HG03521 (cell line): ENCODE data around the gene CRELD2.

Source experiments
- ATAC-seq: cut with Tn5 transposase; IDR thresholded peaks from one replicate; pipeline ENCODE4 v1.9.1; 2021; ENCODE audit warnings: mild to moderate bottlenecking, moderate library complexity; ENCODE audit not compliant: unreplicated experiment

Gene CRELD2

DNA sequence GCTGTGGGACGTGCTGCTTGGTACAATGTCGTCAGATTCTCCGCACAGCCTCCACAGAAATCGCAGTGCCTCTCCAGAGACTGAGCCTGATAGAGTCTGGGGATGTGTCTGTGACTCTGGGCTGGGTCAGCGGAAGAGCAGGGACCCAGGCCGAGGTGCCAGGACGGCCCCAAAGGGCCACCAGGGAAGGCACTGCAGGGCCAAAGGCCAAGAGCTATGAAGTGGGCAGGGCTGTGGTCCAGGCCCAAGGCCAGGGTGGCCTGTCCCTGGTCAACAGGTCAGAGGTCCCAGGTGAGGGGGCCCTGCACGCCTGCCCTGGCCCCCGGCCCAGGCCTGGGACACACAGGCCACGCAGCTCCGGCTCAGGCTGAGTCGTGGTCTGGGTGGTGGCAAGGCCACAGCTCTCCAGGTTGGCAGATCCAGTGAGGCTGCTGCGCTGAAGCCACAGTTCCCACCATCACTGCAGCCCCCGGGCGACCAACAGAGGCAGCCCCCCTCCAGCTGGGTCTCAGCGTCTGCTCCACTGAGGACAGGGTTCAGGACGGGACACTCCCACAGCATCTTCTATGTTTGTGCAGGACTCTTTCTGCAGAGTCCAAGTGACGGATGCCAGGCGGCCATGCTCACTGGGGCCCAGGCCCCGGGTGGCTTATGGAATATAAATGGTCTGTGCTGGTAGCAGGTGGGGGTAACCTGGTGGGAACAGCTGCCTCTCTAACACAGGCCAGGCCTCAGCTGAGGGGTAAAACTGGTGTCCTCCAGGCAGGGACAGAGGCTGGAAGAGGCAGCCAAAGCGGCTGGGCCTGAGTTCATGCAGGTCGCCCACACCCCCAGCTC, 37.4 kb downstream of the CRELD2 start:
- no peak for ATAC-seq

DNA sequence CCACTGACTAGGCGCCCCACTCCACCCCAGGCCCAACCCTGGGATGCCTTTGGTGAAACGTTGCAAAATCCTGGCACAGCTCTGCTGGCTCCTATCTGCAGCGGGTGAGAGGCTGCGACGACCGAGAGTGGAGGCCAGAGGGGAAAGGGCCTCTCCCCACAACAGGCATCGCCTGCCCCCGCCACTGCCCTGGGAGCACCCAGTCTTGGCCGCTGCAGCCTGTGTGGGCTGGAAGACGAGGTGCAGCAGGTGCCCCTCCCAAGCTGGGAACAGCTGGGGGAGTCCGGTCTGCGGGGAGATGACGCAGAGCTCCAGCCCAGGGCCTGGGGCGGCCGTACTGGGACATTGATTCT, 38.0 kb downstream of the CRELD2 start:
- no peak for ATAC-seq

DNA sequence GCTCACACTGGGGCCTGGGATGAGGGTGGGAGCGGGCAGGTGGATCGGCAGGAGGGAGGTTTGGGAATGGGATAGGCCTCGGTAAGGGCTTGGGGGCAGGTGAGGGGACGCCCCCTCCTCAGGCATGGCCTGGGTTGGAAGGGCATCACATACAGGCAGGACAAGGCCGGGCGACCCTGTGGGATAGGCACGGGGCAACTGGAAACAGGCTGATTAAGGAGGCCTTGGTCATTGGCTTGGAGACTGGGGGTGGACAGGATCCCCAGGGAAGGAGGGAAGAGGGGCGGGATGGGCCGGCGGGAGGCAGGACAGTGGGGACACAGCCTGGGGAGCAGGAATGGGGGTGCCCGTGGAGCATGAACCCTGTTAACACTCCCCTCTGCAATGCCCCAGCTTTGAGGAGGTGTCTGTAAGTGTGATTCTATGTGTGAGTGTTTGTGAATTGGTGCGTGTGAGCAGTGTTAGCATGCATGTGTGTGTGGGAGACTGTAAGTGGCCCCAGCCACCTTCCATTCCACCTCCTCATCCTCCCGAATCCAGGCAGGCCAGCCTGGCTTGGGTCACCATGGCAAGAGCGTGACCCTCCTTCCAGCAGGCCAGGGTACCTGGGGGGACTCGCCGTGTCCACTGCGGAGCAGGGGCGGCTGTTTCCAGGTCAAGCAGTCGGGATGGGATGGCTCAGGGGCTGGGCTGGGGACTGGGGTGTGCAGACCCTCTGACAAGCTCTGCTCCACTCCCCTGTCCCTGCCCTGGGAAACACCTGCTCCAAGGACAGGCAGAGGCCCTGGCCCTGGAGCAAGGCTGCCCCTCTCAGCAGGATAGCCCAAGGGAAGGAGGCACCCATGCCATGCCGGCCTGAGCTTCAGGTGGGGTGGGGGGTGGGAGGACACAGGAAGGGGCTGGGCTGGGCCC, 38.7 kb downstream of the CRELD2 start:
- ATAC-seq, result no peak

DNA sequence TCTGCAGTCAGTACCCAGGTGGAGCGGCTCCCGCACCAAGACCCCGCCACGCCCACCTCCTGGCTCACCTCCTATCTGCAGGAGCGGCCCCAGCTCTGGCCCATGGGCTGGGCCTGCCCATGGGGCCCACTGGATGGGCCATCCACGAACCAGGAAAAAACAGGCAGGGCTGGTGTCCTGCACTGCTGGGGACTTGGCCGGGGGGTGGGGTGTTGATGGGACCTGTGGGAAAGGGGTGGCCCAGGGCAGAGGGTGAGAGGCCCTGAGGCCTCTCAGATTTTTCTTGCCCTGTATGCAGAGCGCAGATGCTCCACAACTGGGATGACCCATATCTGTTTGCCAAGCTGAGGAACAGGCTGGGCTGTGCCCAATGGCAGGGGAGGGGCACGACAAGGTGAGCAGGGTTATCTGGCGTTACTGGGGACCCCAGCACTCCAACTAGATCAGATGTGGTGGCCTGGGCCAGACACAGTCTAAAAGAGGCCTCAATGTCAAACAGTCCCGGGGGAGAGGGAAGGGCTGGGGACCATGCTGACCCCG, 39.5 kb downstream of the CRELD2 start:
- ATAC-seq, result no peak

DNA sequence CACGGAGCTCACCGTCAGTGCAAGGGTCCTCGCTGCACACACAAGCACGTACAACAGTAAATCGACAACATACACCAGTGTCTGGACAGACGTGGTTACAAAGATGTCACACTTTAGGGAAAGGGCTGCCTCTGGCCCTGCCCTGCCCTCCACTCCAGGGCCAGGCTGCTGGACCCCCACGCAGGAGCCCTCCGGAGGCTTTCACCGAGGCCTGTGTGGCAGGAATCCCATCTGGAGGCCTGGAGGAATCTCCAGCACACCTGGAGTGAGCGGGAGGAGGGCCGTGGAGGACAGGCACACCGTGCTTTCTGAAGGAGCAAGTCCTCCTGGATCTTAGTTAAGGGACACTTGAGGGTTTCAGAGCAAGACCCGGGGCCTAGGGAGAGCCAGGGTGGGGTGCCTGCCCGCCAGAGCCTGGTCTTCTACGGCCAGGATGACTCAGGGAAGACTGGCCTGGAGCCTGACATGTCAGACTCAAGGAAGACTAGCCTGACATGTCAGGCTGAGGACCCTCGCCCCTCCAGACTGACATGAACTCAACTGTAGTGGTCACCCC, 40.0 kb downstream of the CRELD2 start:
- ATAC-seq, result no peak

DNA sequence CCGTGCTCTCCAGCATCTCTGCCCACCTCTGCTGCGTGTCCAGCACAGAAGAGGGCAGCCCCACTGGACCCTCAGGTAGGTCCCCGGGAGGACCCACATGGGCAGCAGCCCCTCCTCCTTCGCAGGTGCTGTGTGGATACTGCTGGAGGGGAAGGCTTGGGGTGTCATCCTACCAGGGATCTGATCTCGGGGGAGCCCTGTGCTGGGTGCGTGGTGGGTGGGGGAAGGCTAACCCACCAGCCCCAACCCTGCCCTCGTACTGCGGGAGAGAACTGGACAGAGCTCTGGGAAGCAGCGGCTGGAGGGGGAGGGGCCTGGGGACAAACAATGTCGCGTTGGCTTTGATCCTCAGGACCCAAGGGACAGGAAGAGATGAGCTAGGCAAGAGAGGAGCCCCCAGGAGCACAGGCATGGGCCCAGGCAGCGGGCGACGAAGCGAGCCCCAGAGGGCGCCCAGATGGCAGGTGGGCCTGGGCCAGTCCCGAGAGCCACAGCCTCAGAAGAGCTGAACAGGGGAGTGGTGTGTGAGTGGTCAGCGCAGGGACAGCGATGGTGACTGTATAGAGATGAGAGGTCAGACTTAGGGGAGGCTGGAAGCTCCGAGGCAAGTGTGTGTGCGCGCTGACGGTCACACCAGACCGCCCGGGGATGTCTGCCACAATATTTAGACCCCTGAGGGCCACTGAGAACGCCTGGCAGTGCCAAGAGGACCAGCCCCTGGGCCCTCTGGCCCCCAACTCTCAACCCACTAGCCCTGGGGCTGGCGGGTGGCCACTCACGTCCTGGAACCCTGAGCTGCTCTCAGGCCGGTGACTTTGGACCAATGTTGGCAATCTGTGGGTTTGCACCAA, 40.7 kb downstream of the CRELD2 start:
- ATAC-seq, result no peak

DNA sequence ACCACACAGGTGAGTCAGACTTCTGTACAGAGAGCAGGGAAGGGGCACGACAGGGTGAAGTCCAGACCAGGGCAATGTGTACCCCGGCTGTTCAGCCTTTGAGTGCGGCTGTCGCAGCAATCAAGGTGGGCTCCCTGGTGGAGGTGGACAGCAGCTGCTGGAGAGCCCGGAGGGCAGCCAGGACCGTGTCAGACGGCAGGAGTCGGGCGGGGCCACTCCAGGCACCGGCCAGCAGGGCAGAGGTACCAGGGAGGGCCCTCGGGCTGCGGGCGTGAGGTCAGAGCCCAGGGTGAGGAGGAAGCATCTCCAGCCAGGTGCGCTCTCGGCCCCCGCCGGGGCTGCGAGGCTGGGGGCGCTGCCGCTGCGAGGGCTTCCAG, 41.3 kb downstream of the CRELD2 start:
- no peak for ATAC-seq

DNA sequence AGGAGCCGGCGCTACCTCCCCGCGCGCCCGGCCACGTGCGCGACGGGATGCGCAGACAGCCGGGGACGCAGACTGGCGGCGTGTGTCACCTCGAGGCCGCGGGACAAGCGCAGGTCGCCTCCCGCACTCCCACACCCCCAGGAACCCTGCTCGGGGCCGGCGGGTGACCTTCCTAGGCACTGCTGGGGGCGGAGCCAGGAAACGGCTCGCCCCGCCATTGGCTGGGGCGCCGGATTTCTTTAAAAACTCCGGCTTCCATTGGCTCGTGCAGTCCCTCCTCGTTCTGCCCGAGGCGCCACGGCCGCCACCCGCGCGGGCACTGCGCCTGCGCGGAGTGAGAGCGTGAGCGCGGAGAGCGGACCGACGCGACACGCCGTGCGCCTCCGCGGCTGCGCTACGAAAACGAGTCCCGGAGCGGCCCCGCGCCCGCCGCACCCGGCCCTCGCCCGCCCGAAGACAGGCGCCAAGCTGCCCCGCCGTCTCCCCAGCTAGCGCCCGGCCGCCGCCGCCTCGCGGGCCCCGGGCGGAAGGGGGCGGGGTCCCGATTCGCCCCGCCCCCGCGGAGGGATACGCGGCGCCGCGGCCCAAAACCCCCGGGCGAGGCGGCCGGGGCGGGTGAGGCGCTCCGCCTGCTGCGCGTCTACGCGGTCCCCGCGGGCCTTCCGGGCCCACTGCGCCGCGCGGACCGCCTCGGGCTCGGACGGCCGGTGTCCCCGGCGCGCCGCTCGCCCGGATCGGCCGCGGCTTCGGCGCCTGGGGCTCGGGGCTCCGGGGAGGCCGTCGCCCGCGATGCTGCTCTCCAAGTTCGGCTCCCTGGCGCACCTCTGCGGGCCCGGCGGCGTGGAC, 41.9 kb downstream of the CRELD2 start, which contains the start of gene PIM3:
Gene PIM3 (plus strand): TSS at position 614 of the 846 bp plus-strand sequence. CDS start 176 bp downstream, at position 790.
- ATAC-seq, result peak; percentile 59

DNA sequence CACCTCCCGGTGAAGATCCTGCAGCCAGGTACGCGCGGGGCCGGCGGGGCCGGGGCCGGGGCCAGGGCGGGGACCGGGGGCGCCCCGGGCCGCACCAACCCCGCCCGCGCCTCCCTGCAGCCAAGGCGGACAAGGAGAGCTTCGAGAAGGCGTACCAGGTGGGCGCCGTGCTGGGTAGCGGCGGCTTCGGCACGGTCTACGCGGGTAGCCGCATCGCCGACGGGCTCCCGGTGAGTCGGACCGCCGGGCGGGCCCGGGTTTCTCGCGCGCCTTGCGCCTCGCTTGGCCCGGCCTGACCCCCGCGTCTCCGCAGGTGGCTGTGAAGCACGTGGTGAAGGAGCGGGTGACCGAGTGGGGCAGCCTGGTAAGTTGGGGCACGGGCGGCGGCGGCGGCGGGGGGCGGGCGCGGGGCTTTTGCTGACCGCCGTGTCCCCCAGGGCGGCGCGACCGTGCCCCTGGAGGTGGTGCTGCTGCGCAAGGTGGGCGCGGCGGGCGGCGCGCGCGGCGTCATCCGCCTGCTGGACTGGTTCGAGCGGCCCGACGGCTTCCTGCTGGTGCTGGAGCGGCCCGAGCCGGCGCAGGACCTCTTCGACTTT, 42.7 kb downstream of the CRELD2 start:
- no peak for ATAC-seq

DNA sequence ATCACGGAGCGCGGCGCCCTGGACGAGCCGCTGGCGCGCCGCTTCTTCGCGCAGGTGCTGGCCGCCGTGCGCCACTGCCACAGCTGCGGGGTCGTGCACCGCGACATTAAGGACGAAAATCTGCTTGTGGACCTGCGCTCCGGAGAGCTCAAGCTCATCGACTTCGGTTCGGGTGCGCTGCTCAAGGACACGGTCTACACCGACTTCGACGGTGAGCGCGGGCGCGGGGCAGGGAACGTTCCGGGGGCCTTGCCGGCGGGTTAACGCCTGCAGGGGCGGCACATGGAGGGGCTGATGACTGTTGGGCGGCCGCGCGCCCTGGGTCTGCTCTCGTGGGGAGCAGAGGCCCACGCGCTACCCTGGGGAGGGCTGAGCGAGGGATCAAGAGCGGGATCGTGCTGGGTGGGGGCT, 43.2 kb downstream of the CRELD2 start:
- no peak for ATAC-seq

DNA sequence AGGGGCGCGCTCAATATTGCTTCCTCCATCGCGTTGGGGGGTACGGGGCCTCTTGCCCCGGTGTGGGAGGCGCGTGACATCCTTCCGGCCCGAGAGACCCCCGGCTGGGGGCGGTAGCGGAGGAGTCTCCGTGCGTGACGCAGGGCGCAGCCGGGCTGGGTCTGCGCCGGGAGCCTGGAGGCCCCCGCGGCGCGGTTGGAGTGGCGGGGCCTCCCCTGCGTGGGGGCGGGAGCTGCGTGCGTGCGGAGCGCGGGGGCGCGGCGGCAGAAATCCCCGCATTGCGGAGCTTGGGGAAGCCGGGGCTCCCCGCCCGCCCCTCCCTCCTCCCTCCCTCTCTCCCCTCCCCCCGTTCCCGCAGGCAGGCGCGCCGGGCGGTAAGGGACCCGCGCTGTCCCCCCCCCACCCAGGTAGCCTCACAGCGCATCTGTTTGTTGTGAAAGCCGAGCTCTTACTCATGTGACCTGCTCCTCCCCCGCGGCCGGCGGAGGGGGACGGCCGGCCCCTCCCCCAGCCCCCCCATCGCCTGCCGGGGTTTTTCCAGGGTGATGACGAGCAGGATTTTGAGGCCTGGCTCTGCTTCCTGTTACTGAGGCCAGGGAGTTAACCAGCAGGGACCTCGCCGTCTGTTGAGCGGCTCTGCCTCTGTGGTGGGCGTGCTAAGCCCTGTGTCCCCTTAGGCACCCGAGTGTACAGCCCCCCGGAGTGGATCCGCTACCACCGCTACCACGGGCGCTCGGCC, 43.7 kb downstream of the CRELD2 start:
- no peak for ATAC-seq

DNA sequence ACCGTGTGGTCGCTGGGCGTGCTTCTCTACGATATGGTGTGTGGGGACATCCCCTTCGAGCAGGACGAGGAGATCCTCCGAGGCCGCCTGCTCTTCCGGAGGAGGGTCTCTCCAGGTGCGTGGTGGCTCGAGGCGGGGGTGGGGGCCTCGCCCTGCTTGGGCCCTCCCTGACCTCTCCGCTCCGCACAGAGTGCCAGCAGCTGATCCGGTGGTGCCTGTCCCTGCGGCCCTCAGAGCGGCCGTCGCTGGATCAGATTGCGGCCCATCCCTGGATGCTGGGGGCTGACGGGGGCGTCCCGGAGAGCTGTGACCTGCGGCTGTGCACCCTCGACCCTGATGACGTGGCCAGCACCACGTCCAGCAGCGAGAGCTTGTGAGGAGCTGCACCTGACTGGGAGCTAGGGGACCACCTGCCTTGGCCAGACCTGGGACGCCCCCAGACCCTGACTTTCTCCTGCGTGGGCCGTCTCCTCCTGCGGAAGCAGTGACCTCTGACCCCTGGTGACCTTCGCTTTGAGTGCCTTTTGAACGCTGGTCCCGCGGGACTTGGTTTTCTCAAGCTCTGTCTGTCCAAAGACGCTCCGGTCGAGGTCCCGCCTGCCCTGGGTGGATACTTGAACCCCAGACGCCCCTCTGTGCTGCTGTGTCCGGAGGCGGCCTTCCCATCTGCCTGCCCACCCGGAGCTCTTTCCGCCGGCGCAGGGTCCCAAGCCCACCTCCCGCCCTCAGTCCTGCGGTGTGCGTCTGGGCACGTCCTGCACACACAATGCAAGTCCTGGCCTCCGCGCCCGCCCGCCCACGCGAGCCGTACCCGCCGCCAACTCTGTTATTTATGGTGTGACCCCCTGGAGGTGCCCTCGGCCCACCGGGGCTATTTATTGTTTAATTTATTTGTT, 44.6 kb downstream of the CRELD2 start:
- ATAC-seq, result no peak

DNA sequence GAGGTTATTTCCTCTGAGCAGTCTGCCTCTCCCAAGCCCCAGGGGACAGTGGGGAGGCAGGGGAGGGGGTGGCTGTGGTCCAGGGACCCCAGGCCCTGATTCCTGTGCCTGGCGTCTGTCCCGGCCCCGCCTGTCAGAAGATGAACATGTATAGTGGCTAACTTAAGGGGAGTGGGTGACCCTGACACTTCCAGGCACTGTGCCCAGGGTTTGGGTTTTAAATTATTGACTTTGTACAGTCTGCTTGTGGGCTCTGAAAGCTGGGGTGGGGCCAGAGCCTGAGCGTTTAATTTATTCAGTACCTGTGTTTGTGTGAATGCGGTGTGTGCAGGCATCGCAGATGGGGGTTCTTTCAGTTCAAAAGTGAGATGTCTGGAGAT, 45.2 kb downstream of the CRELD2 start:
- ATAC-seq, result no peak

DNA sequence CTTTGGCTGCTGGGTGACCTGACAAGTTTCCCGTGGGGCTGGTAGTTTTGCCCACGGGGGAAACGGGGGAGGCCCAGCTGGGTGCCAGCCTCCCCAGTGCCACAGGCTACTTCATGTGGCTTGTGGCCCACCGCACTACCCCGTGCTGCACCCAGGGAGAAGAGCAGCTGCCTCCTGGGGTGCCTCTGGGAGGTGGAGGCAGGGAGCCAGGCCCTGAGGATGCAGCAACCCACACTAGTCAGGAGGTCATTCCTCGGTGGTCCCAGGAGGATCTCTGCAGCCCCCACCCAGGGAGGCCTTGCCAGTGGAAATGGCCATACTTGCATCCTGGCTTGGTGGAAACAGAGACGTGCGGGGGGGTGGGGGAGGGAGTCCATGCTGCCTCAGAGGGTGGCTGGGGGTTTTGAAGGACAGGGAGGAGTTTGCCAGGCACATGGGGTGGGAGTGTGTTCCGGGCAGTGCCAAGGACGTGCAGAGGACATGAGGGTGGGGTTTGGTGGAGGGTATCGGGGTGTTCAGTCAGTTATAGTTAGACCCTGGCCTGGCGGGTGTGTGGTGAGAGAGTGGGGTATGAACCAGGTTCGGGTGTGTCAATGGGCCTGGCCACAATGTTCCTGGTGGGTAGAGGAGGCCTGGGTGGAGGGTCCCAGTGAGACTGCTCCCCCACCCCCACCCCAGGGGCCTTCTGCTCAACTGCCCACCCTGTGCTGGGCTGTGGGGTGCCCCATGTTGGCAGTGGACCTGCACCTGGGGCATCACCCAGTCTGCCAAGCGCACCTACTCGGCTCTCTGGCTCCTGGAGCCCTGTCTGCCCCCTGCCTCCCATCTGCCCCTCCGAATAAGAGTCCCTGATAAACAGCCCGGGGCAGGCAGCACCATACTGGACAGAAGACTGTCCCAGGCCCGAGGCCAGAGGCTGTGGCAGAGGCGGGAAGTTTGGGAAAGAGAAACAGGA, 46.0 kb downstream of the CRELD2 start:
- ATAC-seq, result no peak

DNA sequence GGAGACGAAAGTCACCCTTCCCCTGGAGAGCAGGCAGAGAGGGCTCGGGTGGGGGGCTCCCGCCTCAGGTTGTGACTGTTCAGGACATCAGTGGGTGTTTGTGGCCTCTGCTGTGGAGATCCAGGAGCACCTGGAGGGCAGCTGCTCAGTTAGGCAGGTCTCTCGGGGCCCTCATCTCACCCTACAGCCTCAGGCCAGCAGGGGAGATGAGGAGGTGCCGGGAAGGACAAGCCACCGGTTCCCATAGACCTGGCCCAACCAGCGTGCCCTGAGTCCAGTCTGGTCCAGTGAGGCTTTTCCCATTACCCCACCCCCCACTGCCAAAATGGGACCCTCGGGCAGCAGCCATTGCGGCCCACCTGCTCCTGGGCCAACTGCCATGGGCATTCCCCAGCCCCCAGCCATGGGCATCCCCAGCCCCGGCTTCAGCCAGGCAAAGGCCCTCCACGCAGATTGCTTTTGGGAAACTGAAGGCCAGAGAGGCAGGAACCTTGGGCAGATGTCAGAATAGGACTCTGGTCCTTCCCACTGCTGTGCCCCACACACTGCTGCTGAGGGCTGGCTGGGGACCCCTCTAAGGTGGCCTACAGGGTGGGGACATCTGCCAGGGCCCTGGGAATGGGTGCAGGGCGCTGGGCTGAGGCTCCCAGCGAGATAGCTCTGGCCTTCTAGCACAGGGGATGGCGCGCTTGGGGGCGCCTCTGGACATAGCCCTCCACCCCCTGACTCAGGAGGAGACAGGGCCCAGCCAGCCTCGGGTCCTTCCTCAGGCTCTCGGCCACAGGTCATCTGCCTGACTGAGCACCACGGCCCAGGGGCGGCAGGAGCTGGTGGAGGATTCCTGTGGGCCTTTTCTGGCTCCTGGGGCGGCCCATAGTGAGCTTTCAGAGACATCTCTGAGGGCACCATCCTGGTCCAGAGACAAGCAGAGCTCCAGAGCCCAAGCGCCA, 46.9 kb downstream of the CRELD2 start:
- ATAC-seq, result no peak
